H1 (cell line): ENCODE results near the gene GPHB5. TPM values are rescaled to one million over a fixed set of nuclear protein-coding genes. Genes with fewer than 3 reads are reported as not detected.

ENCODE experiments used
- BACH1 ChIP-seq: IDR thresholded peaks from 2 replicates; pipeline ENCODE4 v1.6.1; 2012; ENCODE audit warnings: low read length, improper control_type of control experiment
- BCL11A ChIP-seq, 2 experiments: IDR thresholded peaks; one replicate each; pipeline ENCODE4 v1.6.1; 2011; ENCODE audit warnings: low read depth in 2 of 2, low read length in 2 of 2, mild to moderate bottlenecking in 2 of 2
- CEBPB ChIP-seq: IDR thresholded peaks from 2 replicates; pipeline ENCODE4 v1.6.1; 2012; ENCODE audit warnings: low read depth, low read length
- KDM5A ChIP-seq: fragments of 200-600 bp; IDR thresholded peaks from 2 replicates; pipeline ENCODE4 v1.7.1; 2012; ENCODE audit warnings: mild to moderate bottlenecking, low read length, inconsistent platforms, mixed read lengths
- POU5F1 ChIP-seq: IDR thresholded peaks from 2 replicates; pipeline ENCODE4 v1.6.1; 2011; ENCODE audit warnings: low read depth, mild to moderate bottlenecking, low read length, moderate library complexity
- ZNF274 ChIP-seq: IDR thresholded peaks from 2 replicates; pipeline ENCODE4 v1.7.0; 2012; ENCODE audit warnings: low read length, borderline replicate concordance; ENCODE audit errors: extremely low read depth
- polyA plus RNA-seq, 7 experiments: library from polyadenylated mRNA; depleted of rRNA in 3 of 7; stranded (reverse) in 5 of 7; unstranded in 2 of 7; fragments of >200 nt in 5 of 7; fragments of 200-250 nt in 2 of 7; gene quantifications; 1 replicate in 5 of 7; 2 replicates in 1 of 7; 4 replicates in 1 of 7; pipeline versions ENCODE4 v1.2.1 to v1.2.3, GENCODE V29; 2011 to 2013; ENCODE audit warnings: missing spikeins in 2 of 7, mixed read lengths in 2 of 7
- total RNA-seq: library from RNA; stranded (reverse); fragmentation: NEBNext Ultra II Directional; extraction: Animal tissue kit (Norgen Biotek cat#: 25700); gene quantifications from 2 replicates; pipeline ENCODE4 v1.2.1, GENCODE V29; 2021

GPHB5 gene
- total and polyA plus RNA-seq, 2 of the 8 experiments (the other 6 are each of a cell fraction or from before 2014, with no cell fraction given), result not detected

DNA sequence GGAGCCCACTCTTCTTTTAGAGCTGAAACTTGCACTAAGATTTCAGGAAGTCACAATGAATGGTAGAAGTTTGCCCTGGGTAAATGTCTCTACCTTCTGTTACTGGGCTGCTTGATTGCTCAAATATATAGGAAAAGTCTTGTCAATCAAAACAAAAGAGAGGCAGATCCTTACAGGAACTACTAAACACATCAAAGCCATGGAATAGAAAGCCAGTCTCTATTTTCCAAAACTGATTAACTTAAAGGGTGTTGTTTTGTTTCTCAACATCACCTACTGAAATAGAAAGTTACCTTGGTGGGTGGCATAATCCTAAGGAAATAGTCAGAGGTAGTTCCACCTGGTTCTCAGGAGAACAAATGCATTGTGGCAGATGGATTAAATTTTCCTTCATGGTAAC, at the start of gene GPHB5 (continued):
- no peak for TF ChIP-seq BCL11A (IDR thresholded peaks at IDR 0.05; ENCODE audit: low read depth in 2 of 2, low read length in 2 of 2)
- TF ChIP-seq ZNF274, result no peak
- TF ChIP-seq CEBPB, result no peak
- no peak for TF ChIP-seq BACH1
- TF ChIP-seq POU5F1, result no peak
- no peak for TF ChIP-seq KDM5A
